SH-SY5Y (cell line): ENCODE data around the gene MAJIN.

Experiments
- GATA2 ChIP-seq: IDR thresholded peaks from 2 replicates; pipeline ENCODE4 v1.6.1; 2011; ENCODE audit warnings: mild to moderate bottlenecking, low read depth, low read length
- GATA3 ChIP-seq: IDR thresholded peaks from 2 replicates; pipeline ENCODE4 v1.6.1; 2011; ENCODE audit warnings: low read depth, mild to moderate bottlenecking, low read length, moderate library complexity

DNA sequence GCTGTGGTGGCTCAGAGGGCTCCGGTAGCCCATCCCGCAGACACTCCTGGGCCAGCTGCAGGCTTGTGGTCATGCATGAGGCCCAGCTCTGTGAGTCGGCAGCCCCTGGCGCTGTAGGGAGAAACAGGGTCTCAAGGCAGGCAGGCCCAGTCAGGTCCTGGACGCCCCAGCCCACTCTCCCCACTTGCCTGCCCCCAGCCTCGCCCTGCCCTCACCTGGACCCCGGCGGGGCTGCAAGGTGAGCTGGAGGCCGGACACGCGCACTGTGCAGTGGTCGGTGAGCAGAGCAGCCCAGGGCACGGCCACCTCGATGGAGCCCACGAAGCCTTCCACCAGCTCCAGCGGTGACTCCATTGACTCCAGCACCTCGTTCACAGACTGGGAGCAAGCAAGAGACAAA lies 57.8 kb downstream of the MAJIN start:
- TF ChIP-seq GATA2 (no peak), GATA3 (no peak)
